DMS153 (cell line): Measurements from ENCODE around the gene B3GAT3.
"Not testable (repeated sequence)": the region's sequence is repeated elsewhere in the genome, so short reads cannot be mapped to it uniquely, and the experiment has no call there.

Experiments
- DNase-seq: peaks from one replicate; lab custom pipeline; 2025; lab: John Stamatoyannopoulos, UW

B3GAT3 gene

DNA sequence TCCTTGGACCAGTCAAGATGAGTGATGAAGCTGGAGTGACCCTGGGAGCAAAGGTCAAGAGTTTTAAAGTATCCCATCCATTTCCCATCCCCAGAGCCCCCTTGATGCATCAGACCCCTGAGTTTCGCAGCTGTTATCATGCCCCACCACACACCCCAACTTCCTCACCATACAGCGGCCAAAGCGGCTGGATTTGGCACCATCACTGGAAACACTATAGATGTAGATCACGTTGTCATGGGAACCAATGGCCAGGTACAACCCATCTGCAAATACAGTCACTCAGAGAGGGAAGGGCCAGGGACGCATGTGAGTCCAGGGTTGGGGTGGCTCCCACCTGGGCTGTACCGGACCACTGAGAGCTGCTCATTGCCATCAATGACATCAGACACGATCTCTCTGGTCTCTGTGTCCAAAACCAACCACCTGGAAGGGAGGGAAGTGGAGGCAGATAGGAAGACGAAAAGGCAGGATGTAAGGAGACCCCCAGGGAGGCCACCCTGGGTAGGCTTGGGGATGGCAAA lies 17.9 kb downstream of the B3GAT3 start:
- DNase-seq = no peak

DNA sequence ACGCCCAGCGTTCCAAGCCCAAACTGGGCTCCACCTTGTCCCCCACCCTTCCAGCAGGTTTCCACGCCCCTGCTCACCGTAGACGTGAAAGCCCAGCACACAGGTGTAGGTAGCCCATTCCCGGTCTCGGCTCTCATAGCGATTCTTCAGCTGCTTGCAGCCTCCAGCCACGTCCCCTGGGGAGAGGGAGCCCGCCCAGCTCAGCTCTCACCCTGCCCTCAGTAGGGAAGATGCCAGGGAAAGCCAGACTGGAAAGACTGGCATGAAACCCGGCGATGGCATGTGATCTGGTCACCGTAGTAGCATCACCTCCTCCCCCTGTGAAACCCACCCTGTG lies 18.7 kb downstream of the B3GAT3 start:
- no peak for DNase-seq

DNA sequence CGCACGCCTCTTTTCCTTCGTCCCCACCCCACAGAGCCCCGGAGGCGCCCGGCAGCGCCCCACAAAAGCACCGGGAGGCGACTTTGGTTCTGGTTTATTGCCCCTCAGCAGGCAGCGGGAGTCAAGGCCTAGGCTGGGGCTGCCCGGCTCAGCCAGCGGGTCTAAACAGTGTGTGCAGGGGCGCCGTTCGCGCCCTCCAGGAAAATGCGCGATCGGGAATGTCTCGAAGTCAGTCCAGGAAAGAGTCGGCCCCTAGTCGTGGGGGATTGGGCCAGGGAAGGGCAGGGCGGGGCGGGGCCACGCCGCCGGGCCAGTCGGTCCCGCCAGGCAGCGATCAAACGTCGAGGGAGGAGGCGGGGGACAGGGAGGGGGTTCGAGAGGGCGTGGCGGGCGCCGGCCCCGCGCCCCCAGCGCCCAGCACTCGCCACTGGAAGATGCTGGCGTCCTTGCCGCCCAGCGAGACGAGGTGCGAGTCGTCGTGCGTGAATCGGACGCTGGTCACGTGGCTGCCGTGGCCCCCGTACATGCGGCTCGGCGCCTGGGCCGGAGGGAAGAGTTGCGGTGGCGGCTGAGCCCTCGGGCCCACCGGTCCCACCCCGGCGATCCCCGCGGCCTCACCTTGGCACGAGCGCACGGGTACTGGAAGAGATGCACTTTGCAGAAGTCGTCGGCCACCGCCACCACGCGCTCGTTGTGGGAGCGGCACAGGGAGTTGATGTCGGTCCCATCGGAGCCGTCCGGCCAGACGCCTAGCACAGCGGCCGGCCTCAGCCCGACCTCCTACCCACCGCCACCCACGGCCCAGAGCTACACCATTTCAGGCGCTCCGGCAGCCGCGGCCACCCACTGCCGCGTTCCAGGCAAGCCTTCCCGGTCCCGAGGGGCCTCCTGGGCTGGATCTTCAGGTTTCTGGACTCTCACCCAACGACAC lies 19.4 kb downstream of the B3GAT3 start:
- DNase-seq = peak; percentile 72

DNA sequence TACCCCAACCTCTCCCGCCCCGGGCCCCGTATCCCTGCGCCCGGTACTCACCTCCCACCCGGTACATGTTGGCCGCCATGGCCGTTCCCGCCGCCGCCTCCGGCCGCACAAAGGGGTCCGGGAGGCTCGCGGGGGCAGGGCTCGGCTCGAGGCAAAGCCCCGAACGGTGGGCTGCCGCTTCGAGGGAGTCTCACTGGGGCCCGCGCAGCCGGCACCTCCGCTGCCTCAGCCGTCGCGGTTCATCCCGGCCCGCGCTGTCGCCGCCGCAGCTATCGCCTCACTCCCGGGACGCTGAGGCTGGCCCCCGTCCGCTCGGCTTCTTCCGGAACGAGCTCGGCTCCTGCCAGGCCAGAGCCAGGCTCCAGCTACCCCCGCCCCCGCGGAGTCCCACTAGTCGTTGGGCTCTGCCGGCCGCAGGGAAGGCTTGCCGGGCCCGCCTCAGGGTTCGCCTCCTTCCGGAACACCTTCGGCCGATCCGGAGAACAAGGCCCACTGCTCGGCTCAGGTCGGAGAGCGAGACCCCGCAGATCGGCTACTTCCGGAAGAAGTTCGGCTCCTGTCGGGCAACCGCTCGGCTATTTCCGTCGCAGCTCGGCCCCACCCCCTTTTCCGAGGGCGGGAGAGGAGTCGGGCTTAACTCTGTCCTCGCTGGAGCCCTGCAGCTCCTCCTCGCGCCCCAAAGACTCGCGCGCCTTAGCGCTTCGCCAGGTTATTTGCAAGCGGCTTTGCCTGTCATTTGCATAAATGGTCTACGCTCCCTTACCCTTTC lies 20.2 kb downstream of the B3GAT3 start, which contains the start of gene MTA2:
Gene MTA2 (minus strand): TSS at position 494 of the 769 bp plus-strand sequence. CDS start 415 bp downstream, at position 79.
- DNase-seq = peak; percentile 97

DNA sequence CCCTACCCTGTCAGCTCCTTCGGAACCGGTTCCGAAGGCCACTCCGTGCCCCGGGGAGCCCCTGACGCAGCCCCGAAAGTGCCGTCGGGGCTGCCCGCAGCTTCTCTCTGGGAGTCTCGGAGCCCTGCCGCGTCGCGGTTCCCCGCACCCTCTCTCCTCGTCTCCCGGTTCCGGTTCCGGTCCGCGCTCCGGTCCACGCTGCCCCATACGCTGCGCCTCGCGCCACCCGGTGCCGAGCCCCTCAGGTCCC lies 20.7 kb downstream of the B3GAT3 start:
- no peak for DNase-seq

DNA sequence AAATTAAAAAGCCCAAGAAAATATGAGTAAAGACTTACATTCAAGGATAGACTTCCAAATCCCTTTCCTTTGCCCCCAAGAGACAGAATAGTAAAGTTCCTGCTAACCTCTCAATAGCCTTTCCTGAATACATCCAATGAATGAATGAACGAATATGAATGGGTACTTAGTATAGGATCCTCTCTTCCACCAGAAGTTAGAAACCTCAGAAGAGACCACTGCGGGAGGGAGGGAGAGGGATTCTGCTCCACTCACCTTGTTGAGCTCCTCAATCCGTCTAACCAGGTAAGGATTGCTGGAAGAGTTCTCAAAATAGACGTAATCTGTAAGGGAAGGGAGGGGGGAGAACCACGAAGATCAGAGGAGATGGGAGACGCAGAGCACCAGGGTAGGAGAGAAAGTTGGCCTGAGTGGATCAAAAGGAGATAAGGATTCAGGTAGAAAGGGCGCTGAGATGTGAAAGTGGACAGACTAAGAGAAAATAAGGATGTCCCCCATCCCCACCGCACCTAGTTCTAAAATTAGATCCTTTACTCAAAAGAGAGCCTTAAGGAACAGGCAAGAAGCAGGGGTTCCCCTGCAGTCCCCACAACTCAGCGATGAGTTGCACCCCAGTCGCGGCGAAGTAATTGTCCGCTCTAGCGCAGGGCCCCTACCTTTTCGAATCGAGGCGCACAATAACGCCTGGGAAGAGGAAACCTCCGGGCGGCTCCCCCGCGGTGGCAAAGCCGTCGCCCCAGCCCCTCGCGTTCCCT lies 21.2 kb downstream of the B3GAT3 start:
- no peak for DNase-seq

DNA sequence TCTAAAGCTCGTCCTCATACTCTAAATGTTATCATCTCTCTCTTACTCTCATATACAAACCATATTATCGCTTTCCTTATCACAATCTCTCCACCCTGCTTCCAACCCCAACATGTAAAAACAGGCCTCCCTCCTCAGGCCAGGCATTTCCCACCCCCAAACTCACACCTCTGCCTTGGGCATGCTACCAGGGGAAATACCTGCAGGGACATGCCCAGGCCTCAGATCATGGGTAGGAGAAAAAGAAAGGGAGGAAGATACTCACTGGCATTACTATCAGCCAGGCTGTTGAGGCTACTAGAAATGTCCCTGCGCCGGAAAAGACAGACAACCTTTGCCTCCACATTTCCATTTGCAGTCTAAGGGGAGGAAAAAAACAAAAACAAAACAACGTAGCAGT lies 21.9 kb downstream of the B3GAT3 start:
- DNase-seq = no peak

DNA sequence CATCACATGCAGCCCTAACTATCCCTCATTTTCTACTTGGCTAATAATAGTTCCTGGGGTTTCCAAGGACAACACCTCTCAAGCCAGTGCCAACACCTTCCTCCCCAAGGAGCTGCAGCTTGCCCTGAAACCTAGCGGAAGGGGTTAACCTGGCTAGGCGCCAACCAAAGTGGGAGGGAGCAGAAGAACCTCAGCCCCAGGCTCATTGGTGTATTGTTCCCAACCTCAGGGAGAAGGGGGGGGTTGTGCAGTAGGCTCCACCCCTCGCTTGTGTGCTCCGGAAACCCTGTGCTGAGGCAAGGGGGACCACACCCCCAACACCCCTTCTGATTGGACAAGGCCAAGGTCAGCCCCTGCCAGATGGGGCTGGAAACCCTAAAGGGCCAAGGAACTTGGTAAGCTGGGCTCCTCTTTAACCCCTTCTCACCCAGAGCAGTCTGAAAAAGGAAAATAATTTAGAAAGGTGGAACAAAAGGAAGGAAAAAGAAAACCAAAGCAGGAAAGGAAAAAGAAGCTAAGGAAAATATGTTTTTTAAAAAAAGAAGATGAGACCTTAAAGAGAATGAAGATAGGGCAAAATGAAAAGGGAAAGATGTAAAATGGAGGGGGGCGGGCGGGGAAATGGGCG lies 22.6 kb downstream of the B3GAT3 start:
- DNase-seq = peak; percentile 88

DNA sequence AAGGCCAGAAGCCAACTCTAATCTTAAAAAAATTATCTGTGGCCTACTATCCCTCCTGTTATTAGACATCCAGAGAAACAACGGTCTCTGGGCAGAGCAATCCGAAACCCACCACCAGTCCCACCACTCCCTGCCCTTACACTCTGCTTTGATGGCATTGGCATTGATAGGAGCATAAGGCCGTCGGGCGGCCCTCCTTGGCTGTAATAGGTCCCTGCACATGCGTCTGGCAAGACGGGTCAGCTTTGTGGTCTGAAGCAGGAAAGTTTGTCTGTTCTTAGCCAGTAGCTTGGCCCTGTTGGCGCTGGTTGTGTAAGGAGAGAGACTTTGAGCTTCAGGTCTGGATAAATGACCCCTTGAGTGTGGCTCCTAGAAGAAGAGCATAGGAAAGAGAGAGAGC lies 26.7 kb downstream of the B3GAT3 start:
- no peak for DNase-seq

DNA sequence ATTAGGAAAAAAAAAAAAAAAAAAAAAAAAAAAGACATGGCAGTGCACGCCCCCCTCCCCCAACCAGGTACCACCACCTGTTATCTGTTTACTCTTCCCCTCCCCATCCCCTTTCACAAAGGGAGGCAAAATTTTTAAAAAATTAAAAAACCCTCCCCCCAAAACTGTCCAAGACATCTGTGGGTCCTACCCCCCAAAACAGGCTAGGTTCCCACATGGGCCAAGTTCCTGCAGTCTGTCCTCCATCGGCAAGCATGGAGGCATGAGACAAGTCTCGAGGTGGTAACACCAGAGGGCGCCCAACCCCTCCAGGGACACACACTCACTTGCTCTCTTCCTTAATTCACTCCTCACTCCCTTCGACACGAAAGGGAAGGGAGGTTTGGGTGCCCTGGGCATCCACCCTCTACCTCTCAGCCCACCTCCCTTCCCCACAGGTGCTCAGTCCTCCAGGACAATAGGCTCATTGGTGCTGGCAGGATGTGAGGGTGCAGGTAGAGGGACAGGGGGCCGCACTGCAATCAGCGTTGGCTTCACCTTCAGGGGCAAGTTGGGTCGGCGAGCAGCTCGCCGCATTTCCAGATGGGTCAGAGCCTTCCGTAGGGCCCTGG lies 28.2 kb downstream of the B3GAT3 start:
- DNase-seq = peak; percentile 39

DNA sequence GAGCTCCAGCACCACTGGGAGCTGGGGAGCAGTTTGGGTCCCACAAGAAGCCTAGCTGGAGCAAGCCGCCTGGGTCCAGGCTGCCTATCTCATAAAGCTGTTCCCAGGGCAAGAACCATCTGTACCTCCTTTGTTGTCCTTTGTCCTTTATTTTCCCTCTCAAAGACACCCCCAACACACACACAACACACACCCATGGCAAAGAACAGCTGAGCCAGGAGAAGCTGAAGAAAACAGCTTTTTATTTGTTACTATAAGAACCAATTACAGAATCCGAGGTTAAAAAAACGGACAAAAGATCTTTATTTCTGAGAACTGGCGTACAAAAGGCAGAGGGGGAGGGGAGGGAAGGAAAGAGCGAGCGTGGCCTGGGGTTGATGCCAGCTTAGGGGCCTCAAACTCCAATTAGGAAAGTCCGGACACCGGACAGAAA lies 28.8 kb downstream of the B3GAT3 start:
- no peak for DNase-seq

DNA sequence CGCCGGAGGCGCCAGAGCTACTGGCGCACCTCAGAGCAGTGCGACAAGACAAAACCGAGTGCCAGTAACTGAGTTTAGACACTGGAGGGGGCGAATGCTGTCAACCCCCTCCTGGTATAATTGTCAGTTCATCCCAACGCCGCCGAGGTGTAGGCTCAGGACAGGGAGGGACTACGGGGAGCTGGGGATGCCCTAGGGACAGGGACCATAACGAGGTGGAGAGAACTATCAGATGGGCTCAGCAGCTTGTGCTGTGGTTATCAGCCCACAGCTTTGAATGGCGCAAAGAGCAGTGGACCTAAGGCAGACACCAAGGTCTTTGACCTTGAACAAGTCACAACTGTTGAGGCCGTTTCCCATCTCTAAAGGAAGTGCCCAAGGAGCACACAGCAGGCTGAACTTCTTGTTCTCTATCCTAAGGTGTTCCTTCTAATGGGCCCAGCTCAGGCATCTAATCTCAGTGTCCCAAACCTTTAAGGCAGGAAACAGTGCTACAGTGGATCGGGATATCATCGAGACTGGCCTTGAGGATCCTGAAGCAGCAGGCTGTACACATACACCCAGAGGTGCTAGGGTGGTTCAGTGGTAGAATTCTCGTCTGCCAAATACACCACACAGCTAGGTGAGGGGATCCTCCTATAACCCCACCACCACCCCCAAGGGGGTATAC lies 29.5 kb downstream of the B3GAT3 start:
- no peak for DNase-seq

DNA sequence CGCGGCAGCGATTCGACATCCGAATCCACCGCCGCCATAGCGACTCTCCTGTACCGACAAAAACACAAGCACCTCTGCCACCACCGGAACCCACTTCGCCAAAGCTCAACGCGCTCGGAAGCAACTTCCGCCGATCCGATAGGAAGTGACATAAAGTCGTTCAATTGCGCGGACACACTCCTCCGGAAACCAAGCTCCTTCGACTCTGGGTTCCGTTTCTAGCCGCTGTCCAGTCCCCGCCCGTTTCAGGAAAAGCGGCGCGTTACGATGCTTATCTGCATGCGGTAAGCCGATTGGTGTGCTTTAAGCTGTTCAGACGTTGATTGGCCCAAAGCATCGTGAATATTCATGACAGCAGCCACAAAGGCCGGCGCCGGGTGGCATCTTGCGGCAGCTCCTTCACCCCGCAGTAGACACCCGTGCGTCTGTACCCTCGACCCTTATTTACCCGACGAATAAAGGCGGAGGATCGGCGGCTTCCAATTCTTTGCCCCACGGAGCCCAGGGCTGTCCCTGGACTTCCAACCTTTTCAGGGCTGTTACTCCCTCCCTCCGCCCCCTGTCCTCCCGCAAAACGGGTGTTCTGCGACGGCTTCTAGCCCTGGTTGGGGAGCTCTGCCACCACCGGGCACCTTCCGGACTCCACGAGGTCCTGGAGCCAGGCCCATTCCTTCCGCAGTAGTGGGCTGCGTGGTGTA lies 30.2 kb downstream of the B3GAT3 start, which contains the start of gene TUT1:
Gene TUT1 (minus strand): TSS at position 76 of the 698 bp plus-strand sequence. CDS start 38 bp downstream, at position 38.
- DNase-seq = peak; percentile 99

DNA sequence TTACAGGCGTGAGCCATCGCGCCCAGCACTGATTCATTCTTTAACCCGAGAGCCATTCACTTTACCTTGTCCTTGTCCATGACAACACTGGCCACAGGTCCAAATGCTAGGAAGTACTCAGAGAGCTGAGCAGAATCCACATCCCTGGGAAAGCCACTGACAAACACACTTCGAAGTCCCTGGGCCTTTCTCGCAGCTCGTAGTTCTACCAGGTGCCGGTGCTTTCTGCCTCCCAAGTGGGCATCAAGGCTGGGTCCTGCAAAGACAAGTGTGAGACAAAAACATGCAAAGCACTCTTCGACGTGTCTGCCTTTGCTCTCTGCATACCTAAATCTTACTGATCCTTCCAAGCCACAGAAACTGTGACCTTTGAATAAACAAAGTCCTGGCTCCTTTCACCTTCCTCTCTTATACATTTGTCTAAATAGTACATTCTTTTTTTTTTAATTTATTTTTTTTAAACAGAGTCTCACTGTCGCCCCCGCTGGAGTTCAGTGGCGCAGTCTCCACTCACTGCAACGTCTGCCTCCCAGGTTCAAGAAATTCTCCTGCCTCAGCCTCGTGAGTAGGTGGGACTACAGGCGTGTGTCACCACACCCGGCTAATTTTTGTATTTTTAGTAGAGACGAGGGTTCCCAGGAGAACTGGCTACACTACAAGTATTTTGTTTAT lies 32.7 kb downstream of the B3GAT3 start:
- no peak for DNase-seq

DNA sequence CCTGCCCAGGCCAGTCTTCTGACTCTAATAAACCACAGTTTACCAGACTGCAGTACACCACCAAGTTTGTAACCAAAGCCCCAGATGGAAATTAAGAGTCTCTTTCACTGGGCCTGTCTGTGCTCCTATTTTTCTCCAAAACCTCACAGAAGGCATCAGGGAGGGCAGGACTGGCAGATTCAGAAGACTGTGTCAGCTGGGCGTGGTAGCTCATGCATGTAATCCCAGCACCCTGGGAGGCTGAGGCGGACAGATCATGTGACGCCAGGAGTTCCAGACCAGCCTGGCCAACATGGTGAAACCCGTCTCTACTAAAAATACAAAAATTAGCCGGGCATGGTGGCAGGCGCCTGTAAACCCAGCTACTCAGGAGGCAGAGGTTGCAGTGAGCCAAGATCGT lies 36.4 kb downstream of the B3GAT3 start:
- DNase-seq = not testable (repeated sequence)

DNA sequence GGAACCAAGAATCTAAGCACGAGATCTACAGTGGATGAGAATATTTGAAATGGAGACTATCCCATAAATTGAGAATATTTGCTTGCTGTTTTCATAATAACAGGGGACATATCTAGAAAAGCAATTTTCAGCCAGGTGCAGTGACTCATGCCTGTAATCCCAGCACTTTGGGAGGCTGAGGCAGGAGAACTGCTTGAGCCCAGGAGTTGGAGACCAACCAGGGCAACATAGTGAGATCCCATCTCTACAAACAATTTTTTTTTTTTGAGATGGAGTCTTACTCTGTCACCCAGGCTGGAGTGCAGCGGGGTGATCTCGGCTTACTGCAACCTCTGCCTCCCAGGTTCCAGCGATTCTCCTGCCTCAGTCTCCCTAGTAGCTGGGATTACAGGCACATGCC lies 40.1 kb downstream of the B3GAT3 start:
- not testable (repeated sequence) for DNase-seq

DNA sequence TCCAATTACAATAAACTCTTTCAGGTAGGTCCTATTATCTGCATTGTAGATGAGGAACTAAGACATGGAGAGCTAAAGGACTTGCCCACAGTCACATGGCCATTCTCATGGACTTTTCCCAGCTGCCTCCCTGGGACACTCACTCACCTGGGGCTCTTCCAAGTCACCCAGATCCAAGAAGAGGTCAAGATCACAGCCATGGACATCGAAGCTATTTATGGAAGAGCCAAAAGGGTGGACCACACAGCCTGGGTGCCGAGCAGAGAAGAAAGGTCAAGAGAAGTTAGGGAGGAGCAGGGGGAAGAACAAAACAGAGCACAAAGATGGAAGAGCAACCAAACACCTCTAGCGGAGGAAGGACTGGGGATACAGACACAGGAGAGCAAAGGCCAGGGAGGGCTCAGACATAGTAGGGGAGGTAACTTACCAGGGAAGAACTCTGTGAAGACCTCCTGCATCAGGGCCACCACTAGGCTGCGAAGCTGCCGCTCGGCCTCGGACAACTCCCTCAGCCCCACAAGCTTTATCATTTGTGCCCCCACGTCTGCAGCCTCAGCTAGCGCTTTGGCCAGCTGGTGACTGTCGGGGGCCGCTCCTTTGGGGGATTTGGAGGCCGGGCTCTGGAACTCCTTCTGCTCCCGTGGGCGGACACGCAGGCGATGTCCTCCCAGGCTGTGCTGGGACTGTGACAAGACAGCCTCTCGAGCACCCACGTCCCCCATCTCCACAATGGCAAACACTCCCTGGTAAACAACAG lies 40.6 kb downstream of the B3GAT3 start:
- no peak for DNase-seq

DNA sequence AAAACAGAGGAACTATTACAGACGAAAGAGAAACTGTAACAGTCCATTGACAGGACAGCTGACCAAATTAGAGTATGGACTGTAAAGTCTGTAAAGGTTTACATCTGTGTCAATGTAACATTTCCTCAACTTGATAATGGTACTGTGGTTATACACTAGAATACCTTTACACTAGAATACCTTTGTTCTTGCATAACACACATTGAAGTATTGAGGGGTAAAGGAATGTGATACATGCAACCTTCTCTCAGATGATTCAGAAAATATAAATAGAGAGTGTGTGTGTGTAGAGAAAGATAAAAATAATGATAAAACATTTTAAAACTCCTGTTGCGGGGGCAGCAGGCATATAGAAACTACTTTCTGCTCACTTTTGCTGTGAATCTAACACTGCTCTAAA lies 42.5 kb downstream of the B3GAT3 start:
- DNase-seq = no peak

DNA sequence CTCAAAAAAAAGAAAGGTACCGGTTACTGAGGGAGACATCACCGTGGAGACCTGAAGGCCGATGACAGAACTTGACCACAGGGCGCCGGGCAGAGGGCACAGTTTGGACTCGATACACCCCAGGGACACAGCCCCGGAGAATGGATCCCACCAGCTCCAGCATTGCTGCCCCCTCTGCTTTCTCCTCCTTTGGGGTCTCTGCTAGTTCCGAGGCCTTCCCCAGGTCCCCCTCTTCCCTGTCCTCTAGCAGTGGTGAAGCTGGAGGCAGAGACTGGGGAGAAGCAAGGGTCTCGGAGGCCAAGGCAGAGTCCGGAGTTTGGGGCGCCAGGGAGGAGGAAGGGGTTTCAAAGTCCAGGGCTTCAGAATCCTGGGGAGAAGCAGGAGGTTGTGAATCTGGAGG lies 43.2 kb downstream of the B3GAT3 start:
- DNase-seq = no peak
